Measurements from ENCODE around the gene TWF1. TPM values are rescaled to one million over a fixed set of nuclear protein-coding genes. Genes with fewer than 3 reads are reported as not detected.

Gene TWF1
- 141 and 248 TPM in 2 replicates for total RNA-seq (2012; rRNA removed)
- 49.7 and 67.0 TPM in 2 replicates for polyA plus RNA-seq (2012; rRNA removed)
- polyA plus RNA-seq (2012; cell fraction: cytosol; rRNA removed) = 12.1 and 14.3 TPM in 2 replicates
- polyA plus RNA-seq (2012; cell fraction: nucleus; rRNA removed; ENCODE audit: low replicate concordance) = 4.4 and 27.8 TPM in 2 replicates
- percentile 82 among the genes with signal in this experiment for Bru-seq, nascent RNA
- BruChase-seq, experiment 1, labeled RNA remaining after a 6-hour chase = percentile 96 among the genes with signal in this experiment
- percentile 90 among the genes with signal in this experiment for BruChase-seq, experiment 2, labeled RNA remaining after a 2-hour chase
- long read RNA-seq, transcript TWF1-201 (9 exons, 3,045 nt) = major isoform, 252 of 313 reads
- long read RNA-seq, partial matches to known transcripts = 31 of 313 reads
- long read RNA-seq, other reads (novel, unspliced or antisense) = 24 of 313 reads

- 2% methylated on average over 30 of the region's 89 CpGs; no CpG with 5 or more reads in 1 of the 2 experiments for WGBS, 2 experiments (ENCODE audit: extremely low coverage in 2 of 2, insufficient read length in 1 of 2)
- Histone ChIP-seq H2BK20ac (ENCODE audit: low read depth, low read length) (no peak within 1 kb of the TSS), H3K23ac (ENCODE audit: low read depth, low read length) (peak within 1 kb of the TSS; percentile 91), H2BK5ac (ENCODE audit: low read depth, low read length, poor library complexity, severe bottlenecking) (peak within 1 kb of the TSS; percentile 89), H4K8ac (ENCODE audit: low read depth in 2 of 2, low read length in 2 of 2) (peak within 1 kb of the TSS; percentile 92 to 98), H3K14ac (replicated peaks; ENCODE audit: low read depth, low read length) (peak within 1 kb of the TSS; percentile 87), H3K18ac (ENCODE audit: low read depth, low read length) (peak within 1 kb of the TSS; percentile 84), H3K4me1 (ENCODE audit: control insufficient read depth, insufficient read depth, low read length) (no peaks in the 10 kb centered on the region), H3K9me3 (ENCODE audit: control insufficient read depth, insufficient read depth, low read length) (no peaks in the 10 kb centered on the region), H2BK120ac (ENCODE audit: low read depth, low read length) (peak within 1 kb of the TSS; percentile 84), H3K27ac (ENCODE audit: insufficient read depth, low read length) (peak within 1 kb of the TSS; percentile 91), H3K9ac (ENCODE audit: low read depth, low read length) (peak within 1 kb of the TSS; percentile 89), H2AK9ac (replicated peaks; ENCODE audit: low read depth, low read length, poor library complexity) (peak within 1 kb of the TSS; percentile 85), H3K56ac (ENCODE audit: extremely low read depth, insufficient read depth, low read length) (peak within 1 kb of the TSS; percentile 93), H4K91ac (ENCODE audit: insufficient read depth, low read depth, low read length) (peak within 1 kb of the TSS; percentile 86), H3K36me3 (ENCODE audit: control insufficient read depth, insufficient read depth, low read length) (no peaks in the 10 kb centered on the region), H3K79me1 (ENCODE audit: low read depth in 1 of 2, low read length in 2 of 2) (peaks cover 0 to 19% of the 10 kb centered on the region in 2 experiments; a peak in 2 of 4 replicates), H3K4me3 (ENCODE audit: insufficient read depth, low read depth, low read length) (peak within 1 kb of the TSS; percentile 89), H4K5ac (ENCODE audit: low read depth, low read length) (peak within 1 kb of the TSS; percentile 88), H3K4ac (ENCODE audit: low read depth, low read length) (peak within 1 kb of the TSS; percentile 95), H2AK5ac (ENCODE audit: low read depth, low read length) (peak within 1 kb of the TSS; percentile 80), H3K27me3 (ENCODE audit: control insufficient read depth, insufficient read depth, low read length) (no peaks in the 10 kb centered on the region; the same call in 1 of the 2 replicates), H2AFZ (replicated peaks; ENCODE audit: low read length, poor library complexity) (peak within 1 kb of the TSS; percentile 98), H4K20me1 (ENCODE audit: insufficient read depth, low read length) (no peaks in the 10 kb centered on the region), H2BK15ac (ENCODE audit: low read depth, low read length) (no peak within 1 kb of the TSS), H3K4me2 (ENCODE audit: low read depth, low read length) (peak within 1 kb of the TSS; percentile 99), H3K9me1 (ENCODE audit: insufficient read depth, low read length) (no peaks in the 10 kb centered on the region)
- ChIA-PET POLR2A (ENCODE audit: unreplicated experiment) (interaction anchor here (1.2 kb wide), 1 partner anchor 11 kb away, joined by 4 read pairs; no protein-coding TSS in a partner anchor), CTCF (interaction anchor here (1.2 to 2.6 kb wide), 3 partner anchors 11 to 77 kb away, joined by 6 to 7 read pairs (median 7); no protein-coding TSS in a partner anchor)
- ATAC-seq (ENCODE audit: low read depth) = peak; percentile 98
- intact Hi-C loops (cut with micrococcal nuclease) (loop anchor here (2.0 kb wide), 2 partner anchors 47 to 77 kb away; partner anchors contain the start of genes IRAK4 and PUS7L), in situ Hi-C loops (cut with MboI; ENCODE audit: low sequenced_read_pairs) (loop anchor here (5.0 kb wide), 1 partner anchor 76 kb away; no protein-coding TSS in a partner anchor), dilution Hi-C loops (cut with HindIII; ENCODE audit: low sequenced_read_pairs, unreplicated experiment) (no loop called here)
- TF ChIP-seq MAZ (IDR thresholded peaks at IDR 0.05; ENCODE audit: borderline replicate concordance, low read depth, low read length) = peak; percentile 80; the same call in 1 of the 2 replicates
- peak; percentile 18; the same call in 1 of the 2 replicates for TF ChIP-seq SMC3 (IDR thresholded peaks at IDR 0.05; ENCODE audit: low read depth, low read length)
- peak; percentile 73 for TF ChIP-seq POLR2A (IDR thresholded peaks at IDR 0.05; ENCODE audit: low read depth, low read length)
- peak; percentile 30 for TF ChIP-seq CTCF (conservative IDR thresholded peaks at IDR 0.05; ENCODE audit: low read depth, low read length)
- 0 out of 2 replicates have a peak, but pooled peaks have one; percentile 36 for TF ChIP-seq MXI1 (IDR thresholded peaks at IDR 0.05; ENCODE audit: borderline replicate concordance, low read depth, low read length)
- no peak for TF ChIP-seq CEBPB (IDR thresholded peaks at IDR 0.05; ENCODE audit: low read depth, low read length)
- TF ChIP-seq MAFK (IDR thresholded peaks at IDR 0.05; ENCODE audit: low read depth, low read length) = peak; percentile 83
- no peak for TF ChIP-seq ELK1 (IDR thresholded peaks at IDR 0.05; ENCODE audit: borderline replicate concordance, low read depth, low read length)
- peak; percentile 70 for DNase-seq
- BruUV-seq (replicated peaks) = no TSS peak
Measured at GRCh38 chr12:43805860-43806736, at the start of gene TWF1. Gene TWF1, minus strand, starts transcription at chr12:43806317. Its CDS starts 72 bp downstream, at chr12:43806245.
